IMR-90 (cell line): ENCODE measurements around the gene RMND5A. TPM values are rescaled to one million over a fixed set of nuclear protein-coding genes. Genes with fewer than 3 reads are reported as not detected.

Experiments used
- ATAC-seq: fragments of 200-7000 bp; cut with Tn5 transposase; 2 replicates; pipeline ENCODE4 v1.9.1; 2020; ENCODE audit warnings: low read depth, mild to moderate bottlenecking, moderate library complexity
- BruUV-seq: library from RNA; stranded (reverse); fragments of 400-500 nt; replicated peaks from 2 replicates; lab custom pipeline; 2021; lab: Mats Ljungman, UMichigan
- CTCF ChIA-PET: fragments of 300-600 bp; formaldehyde crosslinking; extraction: SDS; loops from one replicate; lab custom pipeline; 2021; ENCODE audit warnings: antibody characterized with exemption; lab: Yijun Ruan, JAX
- POLR2A ChIA-PET: fragments of 300-600 bp; sonication (Branson Sonifier 250); formaldehyde crosslinking; loops from one replicate; lab custom pipeline; 2022; ENCODE audit warnings: antibody characterized with exemption; ENCODE audit not compliant: unreplicated experiment; lab: Charles Lee
- DNase-seq: peaks from one replicate; pipeline ENCODE4 v3.0.0; 2013
- H2AFZ ChIP-seq: replicated peaks from 2 replicates; pipeline ENCODE3; 2013; ENCODE audit warnings: low read length, mild to moderate bottlenecking; ENCODE audit not compliant: poor library complexity
- H2AK5ac ChIP-seq: 2 replicates; pipeline ENCODE4 v1.6.1; 2013; ENCODE audit warnings: low read depth, low read length, inconsistent platforms
- H2AK9ac ChIP-seq: replicated peaks from 2 replicates; pipeline ENCODE3; 2013; ENCODE audit warnings: mild to moderate bottlenecking, low read depth, low read length, moderate library complexity; ENCODE audit not compliant: poor library complexity
- H2BK120ac ChIP-seq: 2 replicates; pipeline ENCODE4 v1.6.1; 2013; ENCODE audit warnings: low read depth, low read length, inconsistent platforms
- H2BK15ac ChIP-seq: 3 replicates; pipeline ENCODE4 v1.6.1; 2013; ENCODE audit warnings: low read depth, low read length, inconsistent platforms
- H2BK20ac ChIP-seq: 2 replicates; pipeline ENCODE4 v1.6.1; 2013; ENCODE audit warnings: low read depth, mild to moderate bottlenecking, inconsistent platforms, low read length, moderate library complexity
- H2BK5ac ChIP-seq: 2 replicates; pipeline ENCODE4 v1.6.1; 2013; ENCODE audit warnings: mild to moderate bottlenecking, low read depth, low read length, inconsistent platforms; ENCODE audit not compliant: poor library complexity, severe bottlenecking
- H3K14ac ChIP-seq: replicated peaks from 2 replicates; pipeline ENCODE4 v1.6.1; 2013; ENCODE audit warnings: low read depth, low read length, inconsistent platforms
- H3K18ac ChIP-seq: 2 replicates; pipeline ENCODE4 v1.6.1; 2013; ENCODE audit warnings: low read depth, low read length, control low read depth
- H3K23ac ChIP-seq: 2 replicates; pipeline ENCODE4 v1.6.1; 2013; ENCODE audit warnings: low read depth, low read length, inconsistent platforms
- H3K27ac ChIP-seq: 2 replicates; pipeline ENCODE4 v1.5.1; 2013; ENCODE audit warnings: mild to moderate bottlenecking, control low read depth, low read length; ENCODE audit not compliant: insufficient read depth
- H3K27me3 ChIP-seq: 2 replicates; pipeline ENCODE4 v1.6.1; 2013; ENCODE audit warnings: low read length; ENCODE audit not compliant: control insufficient read depth, insufficient read depth
- H3K36me3 ChIP-seq: 2 replicates; pipeline ENCODE4 v1.6.1; 2013; ENCODE audit warnings: low read length, mixed read lengths; ENCODE audit not compliant: control insufficient read depth, insufficient read depth
- H3K4ac ChIP-seq: 2 replicates; pipeline ENCODE4 v1.6.1; 2013; ENCODE audit warnings: low read depth, low read length, inconsistent platforms
- H3K4me1 ChIP-seq: 2 replicates; pipeline ENCODE4 v1.6.1; 2013; ENCODE audit warnings: low read length, mixed read lengths; ENCODE audit not compliant: control insufficient read depth, insufficient read depth
- H3K4me2 ChIP-seq: 2 replicates; pipeline ENCODE4 v1.6.1; 2013; ENCODE audit warnings: low read depth, mild to moderate bottlenecking, control low read depth, low read length, moderate library complexity
- H3K4me3 ChIP-seq: 2 replicates; pipeline ENCODE4 v1.5.1; 2013; ENCODE audit warnings: low read depth, mild to moderate bottlenecking, control low read depth, low read length, moderate library complexity; ENCODE audit not compliant: insufficient read depth
- H3K56ac ChIP-seq: 2 replicates; pipeline ENCODE4 v1.6.1; 2013; ENCODE audit warnings: low read length, inconsistent platforms; ENCODE audit not compliant: insufficient read depth; ENCODE audit errors: extremely low read depth
- H3K79me1 ChIP-seq, 2 experiments: 2 replicates each; pipeline ENCODE4 v1.6.1; 2013; ENCODE audit warnings: low read length in 2 of 2, inconsistent platforms in 1 of 2, low read depth in 1 of 2
- H3K9ac ChIP-seq: 2 replicates; pipeline ENCODE4 v1.6.1; 2013; ENCODE audit warnings: low read depth, low read length, control low read depth
- H3K9me1 ChIP-seq: 2 replicates; pipeline ENCODE4 v1.6.1; 2013; ENCODE audit warnings: low read length, inconsistent platforms; ENCODE audit not compliant: insufficient read depth
- H3K9me3 ChIP-seq: 2 replicates; pipeline ENCODE4 v1.6.1; 2013; ENCODE audit warnings: low read length; ENCODE audit not compliant: control insufficient read depth, insufficient read depth
- H4K20me1 ChIP-seq: 2 replicates; pipeline ENCODE4 v1.6.1; 2013; ENCODE audit warnings: low read length, inconsistent platforms; ENCODE audit not compliant: insufficient read depth
- H4K5ac ChIP-seq: 2 replicates; pipeline ENCODE4 v1.6.1; 2013; ENCODE audit warnings: mild to moderate bottlenecking, low read depth, low read length, control low read depth
- H4K8ac ChIP-seq, 2 experiments: 2 replicates each; pipeline ENCODE4 v1.6.1; 2013; ENCODE audit warnings: low read depth in 2 of 2, low read length in 2 of 2, control low read depth in 1 of 2, inconsistent platforms in 1 of 2
- H4K91ac ChIP-seq: 2 replicates; pipeline ENCODE4 v1.6.1; 2013; ENCODE audit warnings: low read depth, low read length, inconsistent platforms; ENCODE audit not compliant: insufficient read depth
- CEBPB ChIP-seq: IDR thresholded peaks from 2 replicates; pipeline ENCODE4 v1.6.1; 2012; ENCODE audit warnings: low read depth, low read length, improper control_type of control experiment
- CHD1 ChIP-seq: IDR thresholded peaks from 2 replicates; pipeline ENCODE4 v1.6.1; 2012; ENCODE audit warnings: low read depth, low read length, improper control_type of control experiment
- CTCF ChIP-seq: conservative IDR thresholded peaks from 2 replicates; pipeline ENCODE4 v1.5.1; 2012; ENCODE audit warnings: mild to moderate bottlenecking, low read depth, low read length, improper control_type of control experiment
- FOS ChIP-seq: fragments of 150-350 bp; IDR thresholded peaks from 2 replicates; pipeline ENCODE4 v1.6.1; 2016; ENCODE audit warnings: low read depth, low read length
- MAFK ChIP-seq: IDR thresholded peaks from 2 replicates; pipeline ENCODE4 v1.6.1; 2012; ENCODE audit warnings: low read depth, low read length, improper control_type of control experiment
- MAZ ChIP-seq: IDR thresholded peaks from 2 replicates; pipeline ENCODE4 v1.6.1; 2012; ENCODE audit warnings: low read depth, mild to moderate bottlenecking, low read length, improper control_type of control experiment, moderate library complexity, borderline replicate concordance
- MXI1 ChIP-seq: IDR thresholded peaks from 2 replicates; pipeline ENCODE4 v1.6.1; 2012; ENCODE audit warnings: low read depth, mild to moderate bottlenecking, low read length, moderate library complexity, borderline replicate concordance
- NFE2L2 ChIP-seq: fragments of 150-350 bp; IDR thresholded peaks from 2 replicates; pipeline ENCODE4 v1.6.1; 2016; ENCODE audit warnings: low read depth, mild to moderate bottlenecking, low read length
- POLR2A ChIP-seq: IDR thresholded peaks from 2 replicates; pipeline ENCODE4 v1.6.1; 2012; ENCODE audit warnings: mild to moderate bottlenecking, low read depth, low read length
- RAD21 ChIP-seq: IDR thresholded peaks from 2 replicates; pipeline ENCODE4 v1.6.1; 2012; ENCODE audit warnings: low read length, improper control_type of control experiment
- RCOR1 ChIP-seq: IDR thresholded peaks from 2 replicates; pipeline ENCODE4 v1.6.1; 2012; ENCODE audit warnings: mild to moderate bottlenecking, low read length, improper control_type of control experiment; ENCODE audit not compliant: insufficient replicate concordance
- SMC3 ChIP-seq: fragments of 150-350 bp; IDR thresholded peaks from 2 replicates; pipeline ENCODE4 v1.6.1; 2016; ENCODE audit warnings: low read depth, mild to moderate bottlenecking, antibody characterized with exemption, low read length, moderate library complexity
- USF2 ChIP-seq: fragments of 150-350 bp; IDR thresholded peaks from 2 replicates; pipeline ENCODE4 v1.6.1; 2017; ENCODE audit warnings: mild to moderate bottlenecking, antibody characterized with exemption, low read length, low read depth
- WGBS, 2 experiments: methylation state at CpG; one replicate each; pipeline versions ENCODE4 v1.1.5 to v1.1.7; 2013; ENCODE audit warnings: missing lambda C conversion rate in 2 of 2; ENCODE audit not compliant: insufficient read length in 1 of 2; ENCODE audit errors: extremely low coverage in 2 of 2; 5-methylcytosine and 5-hydroxymethylcytosine counted together
- dilution Hi-C: fragments of 300-500 bp; cut with HindIII; formaldehyde crosslinking; loops from one replicate; pipeline ENCODE4 v1.14.3; 2018; ENCODE audit warnings: low sequenced_read_pairs; ENCODE audit not compliant: unreplicated experiment
- in situ Hi-C: fragments of 300-500 bp; cut with MboI; formaldehyde crosslinking; loops from 3 replicates; pipeline ENCODE4 v1.14.3; 2019; ENCODE audit warnings: low sequenced_read_pairs, inconsistent platforms, mixed read lengths
- intact Hi-C: fragments of 100-400 bp; cut with micrococcal nuclease; formaldehyde crosslinking; loops from 2 replicates; pipeline ENCODE4 v1.10.0; 2022
- polyA plus RNA-seq, 3 experiments: library from polyadenylated mRNA; depleted of rRNA; stranded (reverse); fragments of >200 nt; gene quantifications; 2 replicates each; pipeline ENCODE4 v1.2.3, GENCODE V29; 2012; ENCODE audit warnings: low replicate concordance in 1 of 3
- total RNA-seq: library from RNA; depleted of rRNA; stranded (reverse); fragments of >200 nt; gene quantifications from 2 replicates; pipeline ENCODE4 v1.2.3, GENCODE V29; 2012
- TF ChIP-seq, protein P1 (sequence below): fragments of 150-350 bp; IDR thresholded peaks from 2 replicates; pipeline ENCODE4 v1.6.1; 2016; ENCODE audit warnings: low read depth, mild to moderate bottlenecking, low read length, moderate library complexity, borderline replicate concordance

RMND5A gene
- total and polyA plus RNA-seq, 2 of the 4 experiments (the other 2 are of a cell fraction) = 5.1 to 16.0 TPM

DNA sequence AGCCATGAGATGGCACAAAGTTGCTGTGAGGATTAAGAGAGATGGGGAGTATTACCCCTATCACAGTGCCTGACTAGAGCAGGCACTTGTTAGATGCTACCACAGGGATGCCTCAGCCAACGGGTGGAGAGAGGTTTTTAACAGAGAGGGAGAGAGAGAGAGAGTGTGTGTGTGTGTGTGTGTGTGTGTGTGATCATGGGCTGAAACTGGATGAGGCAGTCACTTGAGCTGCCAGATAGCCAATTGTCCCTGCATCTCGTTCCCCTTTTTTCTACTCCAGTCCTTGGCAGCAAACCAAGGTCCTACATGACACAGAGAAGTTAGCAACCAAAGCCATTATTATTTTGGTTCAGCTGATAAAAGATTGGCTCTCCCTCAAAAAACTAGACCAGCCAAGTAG lies 67.6 kb downstream of the RMND5A start:
- Histone ChIP-seq H2BK15ac (no peak overlapping the region), H3K9me1 (no peaks in the 10 kb centered on the region; the same call in 1 of the 2 replicates), H4K20me1 (no peaks in the 10 kb centered on the region), H3K14ac (no peak overlapping the region), H3K27ac (no peak overlapping the region), H2BK120ac (no peak overlapping the region), H2AK9ac (no peak overlapping the region), H3K4me3 (no peak overlapping the region), H2AK5ac (no peak overlapping the region), H2AFZ (no peak overlapping the region), H3K4me1 (0 out of 2 replicates have a peak, but pooled peaks cover 2% of the 10 kb centered on the region), H3K56ac (no peak overlapping the region), H2BK20ac (no peak overlapping the region), H3K36me3 (no peaks in the 10 kb centered on the region), H4K8ac (no peak overlapping the region), H4K5ac (no peak overlapping the region), H3K4me2 (no peak overlapping the region), H3K9me3 (peaks cover 9% of the 10 kb centered on the region; the same call in 1 of the 2 replicates), H2BK5ac (no peak overlapping the region), H3K4ac (no peak overlapping the region), H3K79me1 (no peaks in the 10 kb centered on the region), H4K91ac (no peak overlapping the region), H3K9ac (no peak overlapping the region), H3K18ac (no peak overlapping the region), H3K27me3 (peaks cover 71% of the 10 kb centered on the region), H3K23ac (no peak overlapping the region)
- DNase-seq = no peak
- intact Hi-C loops = no loop called here
- POLR2A ChIA-PET = no interaction called here
- no peak for TF ChIP-seq CTCF
- TF ChIP-seq CEBPB = no peak
- no peak for TF ChIP-seq RCOR1
- no peak for TF ChIP-seq MAZ
- no peak for TF ChIP-seq CHD1
- no peak for TF ChIP-seq MAFK
- TF ChIP-seq, protein P1, sequence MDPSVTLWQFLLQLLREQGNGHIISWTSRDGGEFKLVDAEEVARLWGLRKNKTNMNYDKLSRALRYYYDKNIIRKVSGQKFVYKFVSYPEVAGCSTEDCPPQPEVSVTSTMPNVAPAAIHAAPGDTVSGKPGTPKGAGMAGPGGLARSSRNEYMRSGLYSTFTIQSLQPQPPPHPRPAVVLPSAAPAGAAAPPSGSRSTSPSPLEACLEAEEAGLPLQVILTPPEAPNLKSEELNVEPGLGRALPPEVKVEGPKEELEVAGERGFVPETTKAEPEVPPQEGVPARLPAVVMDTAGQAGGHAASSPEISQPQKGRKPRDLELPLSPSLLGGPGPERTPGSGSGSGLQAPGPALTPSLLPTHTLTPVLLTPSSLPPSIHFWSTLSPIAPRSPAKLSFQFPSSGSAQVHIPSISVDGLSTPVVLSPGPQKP = no peak
- TF ChIP-seq FOS = no peak
- no peak for TF ChIP-seq RAD21
- TF ChIP-seq SMC3 = no peak
- no peak for TF ChIP-seq NFE2L2
- TF ChIP-seq POLR2A = no peak
- no peak for TF ChIP-seq USF2
- TF ChIP-seq MXI1 = no peak
- BruUV-seq = no TSS peak
- WGBS, 2 experiments = no CpG with 5 or more reads among the region's 2 CpGs
- in situ Hi-C loops = no loop called here
- no peak for ATAC-seq
- dilution Hi-C loops = no loop called here
- CTCF ChIA-PET = no interaction called here
